Natural killer cell (primary cell): Measurements from ENCODE around the gene LITAFD. TPM values are rescaled to one million over a fixed set of nuclear protein-coding genes. Genes with fewer than 3 reads are reported as not detected.

Experiments
- ATAC-seq, 3 donors: fragments of 150-1000 bp in 2 of 3; fragments of 200-7000 bp in 1 of 3; cut with Tn5 transposase; 1 replicate in 1 of 3; 2 replicates in 2 of 3; pipeline ENCODE4 v1.10.0; 2021; ENCODE audit warnings: mild to moderate bottlenecking in 2 of 3, moderate library complexity in 2 of 3
- DNase-seq, 2 donors: peaks; one replicate each; pipeline versions ENCODE4 v3.0.0 to v3.0.0-alpha.2; 2013 to 2021; ENCODE audit warnings: mixed read lengths in 1 of 2
- H3K27ac ChIP-seq: one replicate; pipeline ENCODE4 v1.5.1; 2013; ENCODE audit warnings: mild to moderate bottlenecking, low read length
- H3K27me3 ChIP-seq: one replicate; pipeline ENCODE4 v1.6.1; 2013; ENCODE audit warnings: low read length; ENCODE audit not compliant: control insufficient read depth, insufficient read depth
- H3K36me3 ChIP-seq: one replicate; pipeline ENCODE4 v1.6.1; 2013; ENCODE audit warnings: low read length; ENCODE audit not compliant: control insufficient read depth, insufficient read depth
- H3K4me1 ChIP-seq: one replicate; pipeline ENCODE4 v1.6.1; 2013; ENCODE audit warnings: low read length; ENCODE audit not compliant: control insufficient read depth, insufficient read depth
- H3K4me3 ChIP-seq: one replicate; pipeline ENCODE4 v1.5.1; 2013; ENCODE audit warnings: low read length
- H3K9me3 ChIP-seq: one replicate; pipeline ENCODE4 v1.6.1; 2013; ENCODE audit warnings: low read length; ENCODE audit not compliant: control insufficient read depth, insufficient read depth
- H3K27ac Mint-ChIP-seq, 2 donors: one replicate each; pipeline ENCODE4 v1.8.0; 2022; ENCODE audit warnings: mild to moderate bottlenecking in 2 of 2, mixed read lengths in 2 of 2, moderate library complexity in 1 of 2
- H3K27me3 Mint-ChIP-seq, 2 donors: one replicate each; pipeline ENCODE4 v1.8.0; 2022; ENCODE audit warnings: low read depth in 2 of 2, mixed read lengths in 2 of 2
- H3K36me3 Mint-ChIP-seq: one replicate; pipeline ENCODE4 v1.8.0; 2022; ENCODE audit warnings: mixed read lengths
- H3K4me1 Mint-ChIP-seq, 2 donors: one replicate each; pipeline ENCODE4 v1.8.0; 2022; ENCODE audit warnings: mixed read lengths in 2 of 2
- H3K4me3 Mint-ChIP-seq: one replicate; pipeline ENCODE4 v1.8.0; 2022; ENCODE audit warnings: mild to moderate bottlenecking, moderate library complexity, mixed read lengths
- H3K9me3 Mint-ChIP-seq, 2 donors: one replicate each; pipeline ENCODE4 v1.8.0; 2022; ENCODE audit warnings: mixed read lengths in 2 of 2
- CTCF ChIP-seq: fragments of 200-600 bp; IDR thresholded peaks from one replicate; pipeline ENCODE4 v1.8.0; 2022; ENCODE audit warnings: antibody characterized with exemption
- WGBS: methylation state at CpG from one replicate; pipeline ENCODE4 v1.1.7; 2013; ENCODE audit warnings: missing lambda C conversion rate; ENCODE audit not compliant: insufficient coverage; 5-methylcytosine and 5-hydroxymethylcytosine counted together
- intact Hi-C: fragments of 100-400 bp; cut with micrococcal nuclease; formaldehyde crosslinking; loops from one replicate; pipeline ENCODE4 v1.14.2; 2022
- total RNA-seq, 4 donors: library from RNA; stranded (reverse); fragments of 120-200 nt in 1 of 4; gene quantifications; one replicate each; pipeline versions ENCODE4 v1.2.3 to v1.2.4, GENCODE V29; 2013 to 2022

LITAFD gene
- total RNA-seq, 3 donors from 2014 or later (not counting 1 experiment from before 2014, with no cell fraction given) = 0.21 to 1.1 (median 0.29) TPM

GRCh38 chr16:8845699-8846298 is 36.4 kb upstream of the LITAFD start:
- Mint-ChIP-seq H3K4me1 (peaks cover 21 to 39% of the 10 kb centered on the region in 2 donors), H3K27ac (peak overlapping the region in 1 of 2 donors; percentile 7), H3K27me3 (no peaks in the 10 kb centered on the region), H3K36me3 (no peaks in the 10 kb centered on the region), H3K4me3 (no peak overlapping the region), H3K9me3 (no peaks in the 10 kb centered on the region)
- Histone ChIP-seq H3K4me1 (peaks cover 6% of the 10 kb centered on the region), H3K36me3 (peaks cover 14% of the 10 kb centered on the region), H3K27me3 (no peaks in the 10 kb centered on the region), H3K4me3 (no peak overlapping the region), H3K27ac (no peak overlapping the region), H3K9me3 (no peaks in the 10 kb centered on the region)
- 97% methylated on average over 7 of the region's 7 CpGs for WGBS
- ATAC-seq (no peak), DNase-seq (no peak)
- no peak for TF ChIP-seq CTCF
- intact Hi-C loops = no loop called here

GRCh38 chr16:8846401-8846932 is 35.7 kb upstream of the LITAFD start:
- intact Hi-C loops = no loop called here
- Histone ChIP-seq H3K4me3 (no peak overlapping the region), H3K9me3 (no peaks in the 10 kb centered on the region), H3K27ac (no peak overlapping the region), H3K4me1 (peaks cover 6% of the 10 kb centered on the region), H3K27me3 (no peaks in the 10 kb centered on the region), H3K36me3 (peaks cover 14% of the 10 kb centered on the region)
- DNase-seq (no peak), ATAC-seq (no peak)
- no peak for TF ChIP-seq CTCF
- no peak overlapping the region for H3K4me3 Mint-ChIP-seq
- no peaks in the 10 kb centered on the region for H3K9me3 Mint-ChIP-seq
- no peaks in the 10 kb centered on the region for H3K36me3 Mint-ChIP-seq
- H3K27me3 Mint-ChIP-seq = no peaks in the 10 kb centered on the region
- H3K27ac Mint-ChIP-seq = no peak overlapping the region
- H3K4me1 Mint-ChIP-seq = peaks cover 25 to 45% of the 10 kb centered on the region in 2 donors
- WGBS = 98% methylated on average over 10 of the region's 10 CpGs

- no peaks in the 10 kb centered on the region for H3K9me3 ChIP-seq
- ATAC-seq (no peak), DNase-seq (no peak)
- H3K4me1 ChIP-seq = peaks cover 6% of the 10 kb centered on the region
- TF ChIP-seq CTCF = no peak
- Mint-ChIP-seq H3K27ac (no peak overlapping the region), H3K27me3 (no peaks in the 10 kb centered on the region), H3K4me1 (peaks cover 31 to 47% of the 10 kb centered on the region in 2 donors), H3K36me3 (no peaks in the 10 kb centered on the region), H3K9me3 (no peaks in the 10 kb centered on the region), H3K4me3 (no peak overlapping the region)
- no peaks in the 10 kb centered on the region for H3K27me3 ChIP-seq
- peaks cover 14% of the 10 kb centered on the region for H3K36me3 ChIP-seq
- WGBS = 94% methylated on average over 13 of the region's 13 CpGs
- intact Hi-C loops = no loop called here
- H3K4me3 ChIP-seq = no peak overlapping the region
- H3K27ac ChIP-seq = no peak overlapping the region
These were observed 35.0 kb upstream of the LITAFD start for GRCh38 chr16:8847145-8847544.

- no peak for DNase-seq
- Histone ChIP-seq H3K9me3 (no peaks in the 10 kb centered on the region), H3K4me3 (no peak overlapping the region), H3K27me3 (no peaks in the 10 kb centered on the region), H3K27ac (no peak overlapping the region), H3K36me3 (peaks cover 14% of the 10 kb centered on the region), H3K4me1 (peaks cover 6% of the 10 kb centered on the region)
- whole genome bisulfite sequencing = 95% methylated on average over 15 of the region's 15 CpGs
- peaks cover 31 to 44% of the 10 kb centered on the region in 2 donors for H3K4me1 Mint-ChIP-seq
- no peaks in the 10 kb centered on the region for H3K27me3 Mint-ChIP-seq
- H3K9me3 Mint-ChIP-seq = no peaks in the 10 kb centered on the region
- no peak overlapping the region for H3K4me3 Mint-ChIP-seq
- ATAC-seq = no peak
- intact Hi-C loops = no loop called here
- no peak overlapping the region for H3K27ac Mint-ChIP-seq
- H3K36me3 Mint-ChIP-seq = no peaks in the 10 kb centered on the region
- no peak for TF ChIP-seq CTCF
These were observed 34.5 kb upstream of the LITAFD start for GRCh38 chr16:8847623-8848022.
